Measurements from ENCODE around the gene TIMM17A.
A peak's percentile ranks its signal among the peaks of the same experiment; 100 is the strongest.

TIMM17A gene

DNA sequence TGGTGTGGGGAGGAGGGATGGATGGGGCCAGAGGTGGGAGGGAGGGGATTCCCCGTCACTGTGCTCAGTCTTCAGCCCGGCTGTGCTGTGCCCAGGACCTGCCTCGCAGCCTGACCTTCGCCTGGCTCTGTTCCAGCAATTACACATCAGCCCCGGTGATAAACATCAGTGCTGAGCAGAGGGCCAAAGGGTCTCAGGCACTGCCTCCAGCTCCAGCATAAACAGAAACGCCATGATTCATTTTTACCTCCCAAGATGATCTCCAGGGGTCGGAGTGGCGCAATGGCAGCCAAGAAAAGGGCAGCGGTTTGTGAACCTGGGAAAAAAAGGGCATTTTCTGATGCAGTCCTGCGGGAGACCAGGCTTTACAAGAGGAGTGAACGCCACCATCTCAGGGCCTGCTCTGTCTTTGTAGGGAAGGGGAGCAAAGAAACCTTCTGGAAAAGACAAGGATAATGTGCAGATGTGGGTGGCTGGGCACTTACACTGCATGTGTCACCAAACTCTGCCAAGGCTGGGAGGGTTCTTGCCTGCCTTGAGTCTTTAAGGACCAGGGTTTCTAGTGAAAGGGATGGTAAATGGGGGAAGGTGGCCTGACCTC, 38.6 kb upstream of the TIMM17A start:
- DNase-seq (ENCODE audit: low spot score), result peak; percentile 93
- Histone ChIP-seq H3K4me3 (peak overlapping the region; percentile 60), H3K27ac (peak overlapping the region; percentile 88 to 97)
- no peak for TF ChIP-seq CTCF (IDR thresholded peaks at IDR 0.05)

DNA sequence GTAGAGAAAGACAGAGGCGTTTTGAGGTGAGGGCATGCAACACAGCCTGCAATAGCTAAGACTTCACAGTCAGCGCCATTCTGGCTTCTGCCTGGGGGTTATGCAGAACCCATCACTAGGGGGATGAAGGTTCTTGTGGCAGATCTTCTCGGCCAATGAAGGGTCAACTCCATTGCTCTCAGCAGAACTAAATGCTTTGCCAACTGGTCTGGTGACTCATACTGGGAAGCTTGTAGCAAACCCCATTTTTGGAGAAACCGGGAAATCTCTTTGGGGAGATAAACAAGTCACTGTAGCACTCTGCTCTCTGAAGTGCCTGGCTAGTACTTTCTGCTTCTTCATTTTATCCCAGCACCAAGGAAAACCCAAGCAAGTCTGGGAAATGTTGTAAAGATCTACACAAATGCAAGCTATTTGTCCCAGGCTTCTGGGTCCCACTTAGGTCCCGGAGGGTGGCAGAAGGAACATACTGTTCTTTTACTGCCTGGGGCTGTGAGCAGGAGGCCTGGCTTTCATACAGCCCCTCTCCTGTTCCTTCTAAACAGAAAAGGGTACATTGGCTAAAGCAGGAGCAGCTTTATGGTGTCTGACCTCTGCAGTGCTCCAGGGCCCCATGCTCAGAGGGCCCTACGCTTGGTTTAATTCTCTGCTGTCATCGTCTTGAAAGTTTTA, 37.8 kb upstream of the TIMM17A start:
- DNase-seq (ENCODE audit: low spot score), result no peak
- Histone ChIP-seq H3K27ac (peak overlapping the region; percentile 88 to 97), H3K4me3 (peak overlapping the region; percentile 60)
- no peak for TF ChIP-seq CTCF (IDR thresholded peaks at IDR 0.05)

- H3K4me3 ChIP-seq, result peak overlapping the region; percentile 60
- no peak for TF ChIP-seq CTCF (IDR thresholded peaks at IDR 0.05)
- H3K27ac ChIP-seq, result peak overlapping the region; percentile 88 to 97
- DNase-seq (ENCODE audit: low spot score), result no peak
Observed at GRCh38 chr1:201918343-201918742, 37.0 kb upstream of the TIMM17A start.

DNA sequence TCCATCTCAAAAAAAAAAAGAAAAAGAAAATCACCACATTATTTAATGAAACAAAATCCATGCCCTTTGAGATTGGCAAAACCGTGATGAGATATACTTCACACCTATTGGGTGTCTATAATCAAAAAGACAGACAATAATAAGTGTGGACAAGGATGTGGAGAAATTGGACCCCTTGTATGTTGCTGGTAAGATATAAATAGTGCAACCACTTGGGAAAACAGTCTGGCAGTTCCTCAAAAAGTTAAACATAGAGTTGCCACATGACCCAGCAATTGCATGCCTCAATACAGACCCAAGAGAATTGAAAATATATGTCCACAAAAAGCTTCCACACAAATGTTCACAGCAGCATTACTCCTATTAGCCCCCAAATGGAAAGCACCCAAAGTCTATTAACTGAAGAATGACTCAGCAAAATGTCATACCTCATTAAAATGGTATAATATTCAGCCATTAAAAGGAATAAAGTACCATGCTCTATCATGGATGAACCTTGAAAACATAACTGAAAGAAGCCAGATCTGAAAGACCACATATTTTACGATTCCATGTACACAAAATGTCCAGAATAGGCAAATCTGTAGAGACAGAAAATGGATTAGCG, 33.2 kb upstream of the TIMM17A start:
- no peak for TF ChIP-seq CTCF (IDR thresholded peaks at IDR 0.05)
- peak overlapping the region; percentile 51 to 81 for H3K27ac ChIP-seq
- DNase-seq (ENCODE audit: low spot score), result no peak
- peak overlapping the region; percentile 38 for H3K4me3 ChIP-seq

DNA sequence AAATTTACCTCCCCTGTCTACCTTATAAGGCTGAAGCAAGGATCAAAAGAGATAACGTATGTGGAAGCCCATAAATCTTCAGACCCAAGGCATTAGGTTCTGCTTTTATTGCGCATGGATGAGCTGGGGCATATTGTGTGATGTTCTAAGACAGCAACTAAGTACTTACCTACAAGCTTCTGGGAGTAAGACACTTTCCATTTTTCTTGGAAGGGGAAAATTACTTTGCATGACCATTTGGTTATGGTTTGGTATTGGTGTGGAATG, 30.1 kb upstream of the TIMM17A start:
- no peak for TF ChIP-seq CTCF (IDR thresholded peaks at IDR 0.05)
- Histone ChIP-seq H3K4me3 (no peak overlapping the region), H3K27ac (peak overlapping the region; percentile 60 to 66)
- no peak for DNase-seq (ENCODE audit: low spot score)

- no peak for DNase-seq (ENCODE audit: low spot score)
- Histone ChIP-seq H3K27ac (peak overlapping the region; percentile 32 to 66), H3K4me3 (no peak overlapping the region)
- TF ChIP-seq CTCF (IDR thresholded peaks at IDR 0.05), result no peak
Observed at GRCh38 chr1:201925981-201926645, 29.2 kb upstream of the TIMM17A start.
